HG02798 (cell line): ENCODE results near the gene SYT15.
A peak's percentile ranks its signal among the peaks of the same experiment; 100 is the strongest.
"Not testable (repeated sequence)": the region's sequence is repeated elsewhere in the genome, so short reads cannot be mapped to it uniquely, and the experiment has no call there.

ENCODE experiments used
- ATAC-seq: cut with Tn5 transposase; IDR thresholded peaks from one replicate; pipeline ENCODE4 v1.9.1; 2021; ENCODE audit warnings: mild to moderate bottlenecking; ENCODE audit not compliant: unreplicated experiment, poor library complexity

Gene SYT15

DNA sequence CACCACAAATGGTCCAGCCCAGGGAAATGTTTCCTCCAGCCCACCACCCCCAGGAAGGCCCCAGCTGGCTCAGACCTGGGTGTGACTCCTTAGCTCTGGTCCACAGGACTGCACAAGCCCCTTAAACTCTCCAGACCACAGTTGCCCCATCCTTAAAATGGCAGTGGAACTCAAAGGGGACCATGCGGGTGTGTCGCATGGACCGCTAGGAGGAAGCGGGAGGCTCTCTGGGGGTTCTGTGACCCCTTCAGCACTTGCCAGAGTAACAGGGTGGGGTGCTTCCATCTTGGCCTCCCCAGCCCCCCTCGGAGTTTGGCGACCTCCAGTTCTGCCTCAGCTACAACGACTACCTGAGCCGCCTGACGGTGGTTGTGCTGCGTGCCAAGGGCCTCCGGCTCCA lies 5.3 kb downstream of the SYT15 start:
- ATAC-seq: not testable (repeated sequence)

DNA sequence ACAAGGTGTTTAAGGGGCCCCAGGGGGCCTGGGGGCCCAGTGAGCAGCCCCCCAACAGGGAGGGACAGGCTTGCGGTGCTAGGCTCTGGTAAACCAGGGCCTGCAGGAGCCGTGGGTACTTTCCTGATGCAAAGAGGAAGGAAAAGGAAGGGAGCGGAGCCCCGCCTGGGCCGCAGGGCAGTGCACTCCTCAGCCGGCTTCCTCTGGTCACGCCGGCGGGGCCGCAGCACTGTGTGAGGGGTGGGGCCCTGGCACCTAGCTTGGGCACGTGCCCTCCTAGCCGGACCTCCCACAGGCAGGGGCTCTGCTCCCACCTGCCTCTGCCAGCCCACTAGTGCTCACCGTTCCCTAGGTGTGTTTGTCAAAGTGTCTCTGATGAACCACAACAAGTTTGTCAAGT lies 6.3 kb downstream of the SYT15 start:
- ATAC-seq: not testable (repeated sequence)

DNA sequence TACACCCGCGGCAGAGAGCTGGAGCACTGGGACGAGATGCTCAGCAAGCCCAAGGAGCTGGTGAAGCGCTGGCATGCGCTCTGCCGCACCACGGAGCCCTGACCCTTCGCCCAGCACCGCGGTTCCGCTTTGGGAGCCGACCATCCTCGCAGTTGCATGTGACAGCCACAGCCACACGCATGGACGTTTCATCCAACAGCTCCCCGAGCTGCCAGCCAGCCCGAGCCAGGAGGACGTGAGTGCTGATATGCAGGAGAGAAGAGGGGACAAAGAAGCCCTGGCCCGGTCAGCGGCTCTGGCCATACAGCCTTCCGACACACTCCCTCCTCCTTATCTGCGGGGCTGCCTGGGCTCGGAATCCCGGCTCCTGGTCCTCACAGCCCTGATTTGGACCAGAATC lies 8.6 kb downstream of the SYT15 start:
- ATAC-seq: not testable (repeated sequence)

DNA sequence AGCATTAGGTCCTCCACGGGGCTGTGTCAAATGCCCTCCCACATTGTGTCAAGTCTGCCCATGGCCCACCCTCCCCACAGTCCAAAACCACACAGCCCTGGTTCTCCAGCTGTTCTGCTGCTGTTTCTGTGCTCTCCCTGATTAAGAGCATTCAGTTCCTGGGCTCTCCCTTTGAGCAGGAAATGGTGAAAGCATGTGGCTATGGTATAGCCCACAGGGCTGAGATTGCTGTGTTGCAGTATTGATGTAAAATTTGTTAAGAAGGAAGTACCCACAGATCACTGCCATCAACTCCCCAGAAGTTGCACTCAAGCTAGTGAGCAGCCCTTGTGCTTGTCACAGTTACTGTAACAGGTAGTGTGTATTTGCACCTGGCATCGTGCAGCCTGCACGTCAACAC lies 9.3 kb downstream of the SYT15 start:
- ATAC-seq: not testable (repeated sequence)

DNA sequence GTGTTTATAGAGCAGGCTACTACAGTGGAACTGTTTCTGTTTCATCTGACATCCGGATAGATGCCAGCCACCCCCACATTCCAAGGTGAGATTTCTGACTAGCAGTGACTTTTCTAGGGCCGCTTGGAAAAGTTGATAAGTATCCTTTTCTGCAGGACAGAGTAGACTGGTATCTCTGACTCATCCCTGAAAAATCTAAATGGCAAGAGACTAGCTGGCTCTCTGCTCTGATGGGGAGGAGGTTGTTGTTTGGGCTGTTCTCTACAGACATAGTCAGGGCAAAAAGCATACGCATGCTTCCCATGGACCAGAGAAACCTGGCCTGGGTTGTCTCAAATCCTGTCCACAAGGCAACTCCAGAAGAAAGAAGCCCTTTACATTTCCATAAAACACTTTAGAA lies 10.7 kb downstream of the SYT15 start:
- ATAC-seq: not testable (repeated sequence)

DNA sequence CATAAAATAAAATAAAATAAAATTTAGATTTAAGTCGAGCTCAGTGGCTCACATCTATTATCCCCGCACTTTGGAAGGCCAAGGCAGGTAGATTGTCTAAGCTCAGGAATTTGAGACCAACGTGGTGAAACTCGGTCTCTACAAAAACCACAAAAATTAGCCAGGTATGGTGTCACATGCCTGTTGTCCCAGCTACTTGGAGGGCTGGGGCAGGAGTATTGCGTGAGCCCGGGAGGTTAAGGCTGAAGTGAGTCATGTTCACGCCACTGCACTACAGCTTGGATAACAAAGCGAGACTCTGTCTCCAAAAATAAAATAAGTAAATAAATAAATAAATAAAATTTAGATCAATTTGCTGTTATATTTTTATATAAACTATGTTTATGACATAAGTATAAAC lies 12.1 kb downstream of the SYT15 start:
- not testable (repeated sequence) for ATAC-seq

DNA sequence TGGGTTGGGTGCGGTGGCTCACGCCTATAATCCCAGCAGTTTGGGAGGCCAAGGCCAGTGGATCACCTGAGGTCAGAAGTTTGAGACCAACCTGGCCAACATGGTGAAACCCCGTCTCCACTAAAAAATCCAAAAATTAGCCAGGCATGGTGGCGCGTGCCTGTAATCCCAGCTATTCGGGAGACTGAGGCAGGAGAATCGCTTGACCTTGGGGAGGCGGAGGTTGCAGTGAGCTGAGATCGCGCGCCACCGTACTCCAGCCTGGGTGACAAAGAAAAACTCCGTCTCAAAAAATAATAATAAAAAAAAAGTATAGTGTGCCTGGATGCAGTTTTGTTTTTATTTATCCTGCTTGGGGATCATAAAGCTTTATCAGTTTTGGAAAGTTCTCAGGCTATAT lies 14.4 kb downstream of the SYT15 start:
- ATAC-seq: not testable (repeated sequence)

DNA sequence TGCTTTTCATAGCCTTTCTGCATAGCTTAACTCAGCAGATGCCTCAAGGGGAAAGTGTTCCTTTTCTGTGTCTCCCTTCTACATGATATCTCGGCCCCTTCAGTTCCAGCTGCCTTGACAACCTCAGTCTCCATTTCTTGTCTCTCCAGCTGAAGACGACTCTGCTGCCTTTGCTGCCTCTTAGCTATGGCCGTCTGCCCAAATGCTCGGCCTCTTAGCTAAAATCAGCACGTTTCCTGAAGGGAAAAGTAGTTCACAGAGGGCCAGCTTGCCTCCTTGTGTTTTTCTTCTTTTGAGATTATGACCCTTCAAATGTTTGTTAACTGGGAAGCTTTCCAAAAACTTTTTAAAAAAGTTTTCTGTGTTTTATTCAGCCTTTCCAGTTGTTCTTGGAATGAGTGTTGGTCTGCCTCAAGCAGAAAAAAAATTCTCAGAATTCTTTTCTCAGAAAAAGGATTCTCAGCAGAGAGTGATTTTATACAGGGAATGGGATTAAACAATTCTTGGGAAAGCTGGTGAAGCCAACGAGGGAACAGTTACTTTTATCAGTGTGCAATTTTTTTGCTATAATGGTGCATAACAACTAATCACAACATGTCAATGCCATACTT lies 15.6 kb downstream of the SYT15 start:
- ATAC-seq: not testable (repeated sequence)

DNA sequence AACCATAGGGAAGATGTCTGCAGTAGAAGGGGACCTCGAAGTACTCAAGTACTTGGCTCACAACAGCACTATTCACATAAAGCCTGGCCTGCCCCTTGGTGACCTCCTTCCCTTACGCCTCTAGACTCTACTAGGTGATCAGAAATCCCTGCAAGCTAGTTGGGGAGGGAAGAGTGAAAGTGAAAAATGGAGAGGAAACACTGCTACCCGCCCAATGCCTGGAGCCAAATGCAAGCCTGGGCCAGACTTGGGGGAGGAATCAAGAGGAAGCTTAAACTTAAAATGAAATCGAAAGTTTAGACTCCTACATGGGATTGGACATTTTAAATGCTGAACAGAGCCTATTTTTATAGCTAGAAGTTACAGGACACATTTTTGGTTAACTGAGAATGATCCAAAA lies 17.6 kb downstream of the SYT15 start:
- not testable (repeated sequence) for ATAC-seq

DNA sequence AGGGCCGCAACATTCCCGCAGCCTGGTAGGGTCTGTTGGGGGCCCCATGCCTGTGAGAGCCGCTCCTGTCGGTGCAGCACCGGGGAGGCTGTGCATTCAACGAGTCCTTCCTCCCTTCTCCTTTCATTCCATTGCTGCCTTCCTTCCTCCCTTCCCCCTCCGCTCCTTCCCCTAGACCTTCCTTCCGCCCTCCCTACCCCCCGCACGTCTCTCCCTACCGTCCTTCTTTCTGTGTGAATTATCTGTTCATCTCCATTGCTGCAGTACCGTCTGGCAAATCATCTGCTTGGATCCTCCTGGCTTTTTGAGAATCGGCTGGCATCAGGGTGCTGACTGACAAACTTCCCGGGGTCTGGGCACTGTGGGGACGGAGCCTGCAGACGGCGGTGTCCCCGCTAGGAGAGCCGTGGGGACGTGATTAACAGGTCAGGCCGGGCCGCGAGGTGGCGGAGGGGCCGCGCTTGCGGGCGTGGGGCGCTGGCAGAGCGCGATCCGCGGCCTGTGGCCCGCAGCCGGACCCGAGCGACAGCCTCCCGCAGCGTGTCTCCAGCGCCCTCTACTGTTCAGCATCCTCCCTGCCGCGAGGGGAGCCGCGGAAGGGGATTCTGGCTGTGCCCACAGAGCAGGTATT lies 18.8 kb downstream of the SYT15 start:
- ATAC-seq: peak; percentile 86

DNA sequence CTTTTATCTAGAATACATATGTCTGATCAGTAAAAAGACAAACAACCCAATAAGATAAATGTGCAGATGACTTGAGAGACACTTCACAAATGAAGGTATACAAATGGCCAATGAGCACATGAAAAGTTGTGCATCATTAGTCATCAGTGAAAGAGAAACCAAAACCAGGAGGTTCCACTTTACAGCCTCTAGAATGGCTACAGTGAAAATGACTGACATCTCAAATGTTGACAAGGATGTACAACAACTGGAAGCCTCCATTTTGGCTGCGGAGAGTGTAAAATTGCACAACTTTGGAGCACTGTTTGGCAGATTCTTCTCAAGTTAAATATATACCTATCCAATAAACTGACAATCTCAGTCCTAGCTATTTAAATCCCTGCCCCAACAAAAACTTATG lies 21.6 kb downstream of the SYT15 start:
- ATAC-seq: peak; percentile 75

DNA sequence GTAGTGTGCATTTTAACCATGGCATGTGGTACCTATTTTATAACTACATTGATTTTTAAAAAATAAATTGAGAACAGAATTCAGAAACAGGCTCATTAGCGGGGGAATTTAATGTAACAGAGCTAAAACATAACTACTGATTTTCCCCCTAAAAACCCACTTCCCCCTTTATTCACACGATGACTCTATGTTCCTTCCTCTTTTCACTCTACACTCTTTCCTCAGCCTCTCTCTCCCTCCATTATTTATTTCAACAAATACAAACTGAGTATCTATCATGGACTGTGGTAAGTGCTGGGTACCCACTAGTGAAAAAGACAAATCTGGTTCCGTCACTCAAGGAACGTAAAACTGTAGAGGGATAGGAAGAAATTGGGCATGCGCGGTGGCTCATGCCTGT lies 36.6 kb downstream of the SYT15 start:
- ATAC-seq: not testable (repeated sequence)

DNA sequence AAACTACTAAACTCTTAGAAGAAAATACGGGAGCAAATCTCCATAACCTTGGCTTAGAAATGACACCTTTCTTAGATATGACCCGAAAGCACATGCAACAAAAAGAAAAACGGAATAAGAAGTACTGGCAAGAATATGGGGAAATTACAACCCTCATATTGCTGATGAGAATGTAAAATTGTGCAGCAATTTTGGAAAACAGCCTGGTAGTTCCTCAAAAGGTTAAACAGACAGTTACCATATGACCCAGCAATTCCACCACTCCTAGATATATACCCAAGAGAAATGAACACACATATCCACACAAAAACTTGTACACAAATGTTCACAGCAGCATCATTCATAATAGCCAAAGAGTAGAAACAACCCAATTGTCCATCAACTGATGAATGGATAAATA lies 37.3 kb downstream of the SYT15 start:
- ATAC-seq: not testable (repeated sequence)

DNA sequence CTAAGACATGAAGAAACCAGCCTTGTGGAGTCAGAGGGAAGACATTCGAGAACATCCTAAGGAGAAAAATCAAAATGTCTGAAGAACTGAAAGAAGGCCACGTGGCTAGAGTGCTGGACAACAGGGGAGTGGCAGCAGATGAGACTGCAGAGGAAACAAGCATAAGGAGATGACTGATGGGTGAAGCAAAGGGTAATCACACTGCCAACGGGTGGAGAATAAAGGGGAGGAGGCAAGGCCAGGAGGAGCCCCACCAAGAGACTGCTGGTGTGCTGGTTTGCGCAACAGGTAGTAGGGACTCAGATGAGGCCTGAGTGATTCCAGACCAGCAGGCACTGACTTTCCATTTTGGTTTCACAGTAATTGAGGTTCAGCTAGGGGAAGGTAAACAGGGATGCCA lies 38.2 kb downstream of the SYT15 start:
- not testable (repeated sequence) for ATAC-seq

DNA sequence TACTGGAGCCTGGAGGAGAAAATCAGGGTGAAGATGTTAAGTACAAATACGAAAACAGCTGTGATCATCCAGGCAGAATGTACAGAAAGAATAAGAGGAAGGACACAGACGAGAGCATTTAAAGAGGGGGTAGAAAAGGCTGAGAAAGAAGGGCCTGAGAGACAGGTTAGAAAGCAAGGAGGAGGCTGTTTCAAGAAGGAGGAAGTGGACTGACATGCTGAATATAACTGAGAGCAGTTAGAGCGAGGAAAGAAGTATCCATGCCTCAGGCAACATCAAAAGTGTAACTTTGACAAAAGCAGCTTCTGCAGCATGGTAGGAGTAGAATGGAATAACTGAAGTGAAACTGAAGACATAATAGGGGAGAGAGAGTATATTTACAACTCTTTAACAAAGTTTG lies 39.0 kb downstream of the SYT15 start:
- ATAC-seq: not testable (repeated sequence)

DNA sequence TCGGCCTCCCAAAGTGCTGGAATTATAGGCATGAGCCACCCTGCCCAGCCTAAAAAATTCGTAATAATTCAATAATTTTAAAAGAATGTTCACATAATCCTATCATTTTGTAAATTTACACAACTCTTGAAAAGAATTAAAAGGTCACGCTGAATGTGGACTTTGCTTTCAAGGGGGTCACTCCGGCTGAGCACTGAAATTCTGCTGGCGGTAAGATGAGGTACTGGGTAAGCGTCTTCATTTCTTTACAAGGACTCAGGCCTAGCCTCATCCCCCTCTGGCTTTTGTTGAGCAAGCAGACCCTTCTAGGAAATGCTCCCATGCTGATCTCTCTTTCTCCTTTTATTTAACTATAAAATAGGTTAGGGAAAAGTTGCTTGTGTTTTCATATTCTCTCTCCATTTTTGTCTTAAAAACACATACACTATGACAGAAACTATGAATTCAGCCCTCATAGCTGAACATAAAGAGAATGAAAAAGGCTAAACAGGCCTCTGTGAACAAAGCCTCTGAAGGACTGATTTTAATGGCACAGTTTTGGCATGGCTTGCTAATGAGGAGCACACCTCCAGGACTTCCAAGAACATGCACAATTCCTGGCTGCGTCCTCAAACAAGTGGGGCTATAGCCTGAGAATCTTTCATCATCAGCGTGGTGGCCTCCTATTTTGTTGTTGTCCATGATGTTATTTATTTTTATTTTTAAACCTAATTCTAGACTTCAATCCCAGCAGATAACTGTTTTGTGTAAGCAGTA lies 45.1 kb downstream of the SYT15 start:
- not testable (repeated sequence) for ATAC-seq

DNA sequence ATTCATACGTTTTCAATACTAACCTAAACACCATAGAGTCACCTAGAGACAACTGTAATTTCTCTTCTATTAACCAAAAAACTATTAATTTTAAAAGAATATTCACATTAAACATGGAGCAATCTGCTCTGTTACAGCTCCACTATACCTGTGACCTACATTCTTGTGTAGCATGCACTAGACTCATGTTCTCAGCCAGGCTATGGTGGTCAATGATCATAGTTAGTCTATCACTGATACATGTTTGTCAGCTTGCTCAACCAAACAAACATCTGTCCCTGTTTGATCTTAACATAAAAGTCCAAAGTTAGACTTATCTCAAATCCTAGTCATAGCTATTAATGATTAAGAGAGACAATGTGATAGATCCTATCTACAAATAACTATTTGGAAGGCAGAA lies 50.9 kb downstream of the SYT15 start:
- not testable (repeated sequence) for ATAC-seq

DNA sequence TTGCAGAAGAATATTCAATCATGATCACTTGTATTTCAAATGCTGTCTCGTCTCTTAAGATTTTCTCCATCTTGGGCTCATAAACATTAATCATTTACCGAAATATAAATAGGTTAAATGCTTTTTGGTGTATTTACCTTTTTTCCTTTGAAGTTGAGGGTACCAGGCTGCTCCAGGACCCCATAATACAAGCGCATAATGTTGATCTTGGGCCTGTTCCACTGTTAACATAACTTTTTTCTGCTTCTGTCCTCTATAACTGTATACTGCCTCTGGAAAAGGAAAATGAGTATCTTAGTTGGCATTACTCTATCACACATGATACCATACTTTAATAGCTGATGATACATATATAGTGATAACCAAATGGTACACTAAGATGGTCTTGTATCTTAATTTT lies 51.9 kb downstream of the SYT15 start:
- ATAC-seq: not testable (repeated sequence)

DNA sequence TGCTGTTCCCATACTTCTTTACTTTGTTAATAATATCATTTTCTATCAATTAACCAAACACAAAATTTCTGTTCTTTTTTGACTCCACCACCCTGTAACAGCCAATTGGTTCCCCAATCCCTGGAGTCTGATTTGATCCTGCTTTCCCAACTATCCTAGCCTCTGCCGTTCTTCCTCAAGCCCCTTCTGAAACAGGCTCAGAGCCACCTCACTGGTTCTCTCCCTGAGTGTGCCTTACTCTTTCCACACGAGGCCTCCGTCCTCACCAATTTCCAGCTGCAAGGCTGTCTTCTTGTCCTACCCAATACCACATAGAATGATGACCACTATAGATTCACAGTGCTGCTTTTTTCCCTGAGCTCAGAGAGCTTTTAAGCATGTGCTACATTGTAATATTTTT lies 52.8 kb downstream of the SYT15 start:
- ATAC-seq: not testable (repeated sequence)

DNA sequence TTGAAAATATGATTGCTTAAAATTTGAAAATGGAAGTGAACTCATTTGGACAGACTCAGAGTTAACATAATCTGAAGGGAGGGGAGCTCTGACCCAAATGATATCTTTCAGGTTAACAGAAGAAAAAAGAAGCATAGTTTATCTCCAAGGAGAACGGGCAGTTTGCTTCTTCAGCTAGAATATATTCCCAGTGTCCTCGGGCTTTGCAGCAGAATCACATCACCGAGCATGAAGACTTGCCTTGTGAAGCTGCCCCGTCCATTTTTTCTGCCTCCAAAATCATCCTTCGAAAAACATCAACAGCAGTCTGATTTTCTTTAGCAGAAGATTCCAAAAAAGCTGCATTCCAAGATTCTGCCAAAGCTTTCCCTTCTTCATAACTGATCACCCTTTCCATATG lies 55.8 kb downstream of the SYT15 start:
- ATAC-seq: not testable (repeated sequence)

DNA sequence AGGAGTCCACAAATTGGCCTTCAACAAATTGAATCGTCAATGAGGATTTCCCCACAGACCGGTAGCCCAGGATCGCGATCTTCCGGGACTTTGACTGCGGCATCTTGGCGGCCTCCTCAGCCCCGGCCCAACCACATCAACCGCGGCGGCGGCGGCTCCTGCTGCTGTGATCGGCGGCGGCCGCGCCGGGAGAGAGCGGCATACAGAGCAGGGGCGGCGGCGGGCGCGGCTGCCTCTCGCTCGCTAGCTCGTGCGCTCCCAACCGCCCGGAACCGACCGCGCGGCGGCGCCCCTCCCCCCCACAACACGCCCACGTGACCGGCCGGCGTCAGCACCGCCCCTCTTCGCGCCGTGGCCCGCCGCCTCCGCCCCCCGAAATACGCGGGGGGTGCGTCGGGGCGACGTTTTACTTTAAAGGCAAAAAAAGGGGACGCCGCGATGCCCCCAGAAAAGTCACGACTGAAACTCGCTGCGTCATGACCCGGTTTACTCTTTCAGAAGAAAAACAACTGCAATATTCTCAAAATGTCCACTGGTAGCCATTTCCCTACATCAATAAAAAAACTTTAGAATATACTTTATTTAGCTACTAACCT lies 56.5 kb downstream of the SYT15 start:
- ATAC-seq: peak; percentile 84
